K562 (cell line): ENCODE data around the gene RECK. TPM values are rescaled to one million over a fixed set of nuclear protein-coding genes. Genes with fewer than 3 reads are reported as not detected.

Source experiments
- ATAC-seq: fragments of 200-7000 bp; cut with Tn5 transposase; 3 replicates; pipeline ENCODE4 v1.9.1; 2020; ENCODE audit warnings: moderate library complexity
- BruUV-seq: library from RNA; stranded (reverse); fragments of 400-500 nt; replicated peaks from 2 replicates; lab custom pipeline; 2021; lab: Mats Ljungman, UMichigan
- CTCF ChIA-PET: fragments of 300-600 bp; formaldehyde crosslinking; extraction: SDS; loops from one replicate; lab custom pipeline; 2021; ENCODE audit warnings: low intra/inter-chr PET ratio; lab: Yijun Ruan, JAX
- POLR2A ChIA-PET: fragments of 300-600, 350-650 bp; sonication (Branson Sonifier 250); formaldehyde crosslinking; extraction: SDS; loops from one replicate; lab custom pipeline; 2021; ENCODE audit warnings: antibody characterized with exemption, inconsistent platforms; lab: Yijun Ruan, JAX
- DNase-seq, 4 experiments: peaks; one replicate each; pipeline versions ENCODE4 v3.0.0 to v3.0.0-alpha.2; 2011 to 2018; ENCODE audit warnings: low spot score in 3 of 4, mixed read lengths in 3 of 4; ENCODE audit errors: extremely low read depth in 1 of 4
- FAIRE-seq: peaks from 2 replicates; lab custom pipeline; 2011; peaks lifted over from hg19 to GRCh38; lab: Jason Lieb, UNC
- H2AFZ ChIP-seq: 2 replicates; pipeline ENCODE4 v1.6.0; 2011; ENCODE audit warnings: low read depth, low read length, control low read depth, inconsistent platforms
- H3K27ac ChIP-seq: fragments of 200-600 bp; 3 replicates; pipeline ENCODE4 v1.8.0; 2011; ENCODE audit warnings: low read depth, mild to moderate bottlenecking, control low read depth, inconsistent platforms, low read length, moderate library complexity, mixed read lengths; ENCODE audit errors: extremely low read depth
- H3K27me3 ChIP-seq, 2 experiments: fragments of 300-600 bp in 1 of 2; 2 replicates in 1 of 2; 3 replicates in 1 of 2; pipeline versions ENCODE4 v1.6.0 to v1.8.0; 2011; ENCODE audit warnings: inconsistent platforms in 2 of 2, low read length in 2 of 2, mild to moderate bottlenecking in 1 of 2, mixed read lengths in 1 of 2, moderate library complexity in 1 of 2; ENCODE audit not compliant: control insufficient read depth in 2 of 2, insufficient read depth in 2 of 2
- H3K36me3 ChIP-seq: fragments of 300-600 bp; 3 replicates; pipeline ENCODE4 v1.8.0; 2011; ENCODE audit warnings: mild to moderate bottlenecking, low read length, inconsistent platforms; ENCODE audit not compliant: control insufficient read depth, insufficient read depth
- H3K4me1 ChIP-seq, 2 experiments: fragments of 200-600 bp in 1 of 2; replicated peaks in 1 of 2; 2 replicates in 1 of 2; 3 replicates in 1 of 2; pipeline versions ENCODE4 v1.5.1 to v1.8.0; 2011; ENCODE audit warnings: inconsistent platforms in 2 of 2, low read length in 2 of 2, mild to moderate bottlenecking in 1 of 2, mixed read lengths in 1 of 2, moderate library complexity in 1 of 2; ENCODE audit not compliant: control insufficient read depth in 2 of 2, insufficient read depth in 2 of 2
- H3K4me2 ChIP-seq: 2 replicates; pipeline ENCODE4 v1.6.1; 2011; ENCODE audit warnings: low read length, control low read depth, inconsistent platforms, mixed read lengths; ENCODE audit not compliant: insufficient read depth
- H3K4me3 ChIP-seq: fragments of 200-600 bp; sonication (generic), shearing (Covaris generic); 2 replicates; pipeline ENCODE4 v1.5.1; 2016; ENCODE audit warnings: control low read depth, inconsistent platforms
- H3K79me2 ChIP-seq: fragments of 200-600 bp; 3 replicates; pipeline ENCODE4 v1.8.0; 2011; ENCODE audit warnings: low read length, inconsistent platforms; ENCODE audit not compliant: control insufficient read depth, insufficient read depth
- H3K9ac ChIP-seq, 2 experiments: 2 replicates each; pipeline versions ENCODE4 v1.6.0 to v1.6.1; 2011; ENCODE audit warnings: low read depth in 2 of 2, low read length in 2 of 2, control low read depth in 1 of 2, inconsistent platforms in 1 of 2, mild to moderate bottlenecking in 1 of 2, mixed read lengths in 1 of 2; ENCODE audit not compliant: insufficient read depth in 1 of 2
- H3K9me1 ChIP-seq: one replicate; pipeline ENCODE4 v1.6.0; 2011; ENCODE audit warnings: inconsistent platforms, mild to moderate bottlenecking, low read length, moderate library complexity; ENCODE audit not compliant: control insufficient read depth, insufficient read depth
- H3K9me3 ChIP-seq: replicated peaks from 2 replicates; pipeline ENCODE4 v1.5.1; 2011; ENCODE audit warnings: low read depth, low read length, inconsistent platforms; ENCODE audit not compliant: control insufficient read depth, insufficient read depth
- H4K20me1 ChIP-seq: replicated peaks from 2 replicates; pipeline ENCODE4 v1.6.1; 2011; ENCODE audit warnings: low read length, inconsistent platforms, mixed read lengths; ENCODE audit not compliant: control insufficient read depth, insufficient read depth
- HDAC2 ChIP-seq: fragments of 450-650 bp; IDR thresholded peaks from 2 replicates; pipeline ENCODE4 v1.6.1; 2016; ENCODE audit warnings: mild to moderate bottlenecking
- KLF1 ChIP-seq: fragments of 450-650 bp; IDR thresholded peaks from 2 replicates; pipeline ENCODE4 v1.6.1; 2016; ENCODE audit warnings: missing genetic modification characterization, missing compliant biosample characterization
- MAFG ChIP-seq: fragments of 450-650 bp; conservative IDR thresholded peaks from 2 replicates; pipeline ENCODE4 v1.6.1; 2016; ENCODE audit warnings: missing genetic modification characterization, missing compliant biosample characterization
- NFIC ChIP-seq: fragments of 450-650 bp; IDR thresholded peaks from 2 replicates; pipeline ENCODE4 v1.6.1; 2017; ENCODE audit warnings: mild to moderate bottlenecking, inconsistent platforms
- SIN3A ChIP-seq, 2 experiments: fragments of 150-350 bp in 1 of 2; IDR thresholded peaks; 2 replicates each; pipeline ENCODE4 v1.6.1; 2011 to 2016; ENCODE audit warnings: borderline replicate concordance in 2 of 2, low read depth in 2 of 2, low read length in 2 of 2, mild to moderate bottlenecking in 2 of 2, moderate library complexity in 2 of 2; ENCODE audit not compliant: control insufficient read depth in 1 of 2
- ZNF197 ChIP-seq: fragments of 200-800 bp; sonication (Bioruptor generic); IDR thresholded peaks from 2 replicates; pipeline ENCODE4 v1.6.1; 2016; ENCODE audit warnings: low read depth, missing genetic modification characterization, missing compliant biosample characterization
- ZNF282 ChIP-seq: sonication (generic); formaldehyde crosslinking; IDR thresholded peaks from 2 replicates; pipeline ENCODE4 v1.8.1; 2023; ENCODE audit warnings: missing genetic modification reagents
- ZNF668 ChIP-seq: fragments of 250-450 bp; sonication (Bioruptor Pico); IDR thresholded peaks from 2 replicates; pipeline ENCODE4 v1.8.0; 2022; ENCODE audit warnings: mild to moderate bottlenecking, inconsistent platforms
- WGBS: fragments of 100-300 bp; shearing (Covaris generic); methylation state at CpG from one replicate; pipeline ENCODE4 v1.1.6; 2016; ENCODE audit warnings: low coverage, mixed read lengths; ENCODE audit not compliant: insufficient coverage; ENCODE audit errors: missing lambda C conversion rate; 5-methylcytosine and 5-hydroxymethylcytosine counted together
- in situ Hi-C: fragments of 300-500 bp; cut with MboI; formaldehyde crosslinking; loops from 4 replicates; pipeline ENCODE4 v1.15.0; 2018; ENCODE audit warnings: inconsistent platforms, mixed read lengths
- intact Hi-C: fragments of 100-400 bp; cut with micrococcal nuclease; formaldehyde crosslinking; loops from 2 replicates; pipeline ENCODE4 v1.14.2; 2022
- polyA plus RNA-seq, 8 experiments: library from polyadenylated mRNA; depleted of rRNA in 4 of 8; stranded (reverse) in 5 of 8; unstranded in 3 of 8; fragments of >200 nt; fragmentation: Nextera tagmentation in 2 of 8; fragmentation: Illumina TruSeq in 1 of 8; extraction: Ambion mirVana in 2 of 8; extraction: Trizol in 1 of 8; gene quantifications; 2 replicates each; pipeline versions ENCODE4 v1.2.1 to v1.2.3, GENCODE V29; 2011 to 2014; ENCODE audit warnings: inconsistent platforms in 1 of 8, missing spikeins in 1 of 8
- total RNA-seq, 7 experiments: library from RNA; depleted of rRNA in 6 of 7; stranded (reverse); fragments of >200 nt in 6 of 7; fragmentation: Illumina TruSeq in 2 of 7; extraction: Trizol in 2 of 7; gene quantifications; 2 replicates each; pipeline versions ENCODE4 v1.2.1 to v1.2.3, GENCODE V29; 2011 to 2021; ENCODE audit warnings: low replicate concordance in 1 of 7
- TF ChIP-seq, protein P1 (sequence below): fragments of 250-450 bp; sonication (Bioruptor Pico); IDR thresholded peaks from 2 replicates; pipeline ENCODE4 v1.8.0; 2022; ENCODE audit warnings: moderate library complexity, mild to moderate bottlenecking, inconsistent platforms
- TF ChIP-seq, protein P2 (sequence below), 3 experiments: fragments of 200-800 bp in 1 of 3; fragments of 250-450 bp in 1 of 3; fragments of 450-650 bp in 1 of 3; sonication (Bioruptor Pico) in 1 of 3; sonication (Bioruptor generic) in 1 of 3; formaldehyde crosslinking in 1 of 3; IDR thresholded peaks; 2 replicates each; pipeline versions ENCODE4 v1.6.1 to v1.8.0; 2016 to 2022; ENCODE audit warnings: mild to moderate bottlenecking in 2 of 3, missing genetic modification characterization in 2 of 3, missing compliant biosample characterization in 1 of 3, moderate library complexity in 1 of 3

The RECK gene
- total and polyA plus RNA-seq, 9 of the 15 experiments (the other 6 are each of a cell fraction or from before 2014, with no cell fraction given) = 0.04 to 0.36 (median 0.16) TPM

DNA sequence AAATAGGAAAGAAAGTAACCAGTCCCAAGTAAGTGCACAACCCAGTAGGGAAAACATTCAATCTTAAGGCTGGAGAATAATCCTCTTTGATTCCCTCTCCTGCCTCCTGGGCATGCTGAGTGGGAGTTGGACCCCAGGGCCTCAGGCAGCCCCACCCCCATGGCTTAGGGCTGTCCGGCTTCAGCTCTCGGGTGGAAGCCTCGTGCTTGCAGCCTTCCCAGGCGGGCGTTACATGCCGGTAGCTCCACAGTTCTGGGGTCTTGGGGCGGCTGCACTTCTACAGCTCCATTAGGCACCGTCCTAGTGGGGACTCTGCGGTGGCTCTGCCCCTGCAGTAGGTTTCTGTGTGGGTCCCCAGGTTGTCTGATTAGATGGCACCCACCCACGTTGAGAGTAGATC is 109.9 kb downstream of the RECK start:
- intact Hi-C loops = no loop called here
- no peak overlapping the region for H3K27ac ChIP-seq
- H4K20me1 ChIP-seq = no peaks in the 10 kb centered on the region
- no peak for TF ChIP-seq ZNF282 (CRISPR knock-in tag)
- no peak for TF ChIP-seq HDAC2
- TF ChIP-seq MAFG (tag) = no peak
- TF ChIP-seq, protein P1, sequence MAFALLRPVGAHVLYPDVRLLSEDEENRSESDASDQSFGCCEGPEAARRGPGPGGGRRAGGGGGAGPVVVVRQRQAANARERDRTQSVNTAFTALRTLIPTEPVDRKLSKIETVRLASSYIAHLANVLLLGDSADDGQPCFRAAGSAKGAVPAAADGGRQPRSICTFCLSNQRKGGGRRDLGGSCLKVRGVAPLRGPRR (CRISPR knock-in tag) = no peak
- TF ChIP-seq, protein P2, sequence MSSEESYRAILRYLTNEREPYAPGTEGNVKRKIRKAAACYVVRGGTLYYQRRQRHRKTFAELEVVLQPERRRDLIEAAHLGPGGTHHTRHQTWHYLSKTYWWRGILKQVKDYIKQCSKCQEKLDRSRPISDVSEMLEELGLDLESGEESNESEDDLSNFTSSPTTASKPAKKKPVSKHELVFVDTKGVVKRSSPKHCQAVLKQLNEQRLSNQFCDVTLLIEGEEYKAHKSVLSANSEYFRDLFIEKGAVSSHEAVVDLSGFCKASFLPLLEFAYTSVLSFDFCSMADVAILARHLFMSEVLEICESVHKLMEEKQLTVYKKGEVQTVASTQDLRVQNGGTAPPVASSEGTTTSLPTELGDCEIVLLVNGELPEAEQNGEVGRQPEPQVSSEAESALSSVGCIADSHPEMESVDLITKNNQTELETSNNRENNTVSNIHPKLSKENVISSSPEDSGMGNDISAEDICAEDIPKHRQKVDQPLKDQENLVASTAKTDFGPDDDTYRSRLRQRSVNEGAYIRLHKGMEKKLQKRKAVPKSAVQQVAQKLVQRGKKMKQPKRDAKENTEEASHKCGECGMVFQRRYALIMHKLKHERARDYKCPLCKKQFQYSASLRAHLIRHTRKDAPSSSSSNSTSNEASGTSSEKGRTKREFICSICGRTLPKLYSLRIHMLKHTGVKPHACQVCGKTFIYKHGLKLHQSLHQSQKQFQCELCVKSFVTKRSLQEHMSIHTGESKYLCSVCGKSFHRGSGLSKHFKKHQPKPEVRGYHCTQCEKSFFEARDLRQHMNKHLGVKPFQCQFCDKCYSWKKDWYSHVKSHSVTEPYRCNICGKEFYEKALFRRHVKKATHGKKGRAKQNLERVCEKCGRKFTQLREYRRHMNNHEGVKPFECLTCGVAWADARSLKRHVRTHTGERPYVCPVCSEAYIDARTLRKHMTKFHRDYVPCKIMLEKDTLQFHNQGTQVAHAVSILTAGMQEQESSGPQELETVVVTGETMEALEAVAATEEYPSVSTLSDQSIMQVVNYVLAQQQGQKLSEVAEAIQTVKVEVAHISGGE (CRISPR knock-in tag; IDR thresholded peaks at IDR 0.05) = no peak
- no peak for TF ChIP-seq SIN3A (IDR thresholded peaks at IDR 0.05; ENCODE audit: borderline replicate concordance in 2 of 2, control insufficient read depth in 1 of 2, low read depth in 2 of 2, low read length in 2 of 2)
- TF ChIP-seq ZNF668 (CRISPR knock-in tag) = no peak
- TF ChIP-seq NFIC = no peak
- TF ChIP-seq ZNF197 = no peak
- no peak for TF ChIP-seq KLF1 (tag)
- H3K36me3 ChIP-seq = no peaks in the 10 kb centered on the region
- in situ Hi-C loops = no loop called here
- CTCF ChIA-PET = no interaction called here
- 67% methylated on average over 8 of the region's 10 CpGs for WGBS
- ATAC-seq = no peak
- no peak overlapping the region for H3K9ac ChIP-seq
- POLR2A ChIA-PET = no interaction called here
- peaks cover 29 to 44% of the 10 kb centered on the region in 2 experiments; a peak in 4 of 5 replicates for H3K4me1 ChIP-seq
- H3K4me3 ChIP-seq = no peak overlapping the region
- peaks cover 3% of the 10 kb centered on the region; the same call in 1 of the 3 replicates for H3K79me2 ChIP-seq
- H3K9me1 ChIP-seq = no peaks in the 10 kb centered on the region
- no peak for DNase-seq
- H3K4me2 ChIP-seq = no peak overlapping the region
- no TSS peak for BruUV-seq
- no peak for FAIRE-seq
- no peak overlapping the region for H2AFZ ChIP-seq
- H3K27me3 ChIP-seq = no peaks in the 10 kb centered on the region
- H3K9me3 ChIP-seq = no peaks in the 10 kb centered on the region
